ENCODE measurements around the gene KATNB1.
"Not testable (repeated sequence)": the region's sequence is repeated elsewhere in the genome, so short reads cannot be mapped to it uniquely, and the experiment has no call there.

The KATNB1 gene

DNA sequence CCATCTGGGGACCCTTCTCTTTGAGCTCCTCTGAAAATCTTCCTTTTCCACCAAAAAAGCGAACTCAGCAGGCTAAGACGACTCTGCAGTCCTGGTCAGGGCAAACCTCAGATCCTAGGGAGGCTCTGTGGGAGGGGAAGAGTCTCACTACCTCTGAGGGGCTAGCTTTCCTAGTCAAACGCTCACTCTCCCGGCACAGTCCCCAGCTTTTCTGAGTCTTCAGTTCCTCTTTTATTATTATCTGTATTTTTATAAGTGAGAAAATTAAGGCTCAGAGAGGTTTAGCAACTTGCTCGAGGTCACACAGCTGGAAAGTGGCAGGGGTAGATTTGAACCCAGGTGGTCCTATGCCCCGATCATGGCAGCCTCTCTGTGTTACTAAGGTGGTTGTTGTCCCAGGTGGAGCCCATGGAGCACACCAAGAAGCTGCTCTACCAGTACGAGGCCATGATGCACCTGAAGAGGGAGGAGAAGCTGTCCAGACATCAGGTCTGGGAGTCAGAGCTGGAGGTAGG, 9.1 kb upstream of the KATNB1 start:
- DNase-seq, result no peak

GRCh38 chr16:57727610-57728009, 8.0 kb upstream of the KATNB1 start:
- DNase-seq, result no peak

DNA sequence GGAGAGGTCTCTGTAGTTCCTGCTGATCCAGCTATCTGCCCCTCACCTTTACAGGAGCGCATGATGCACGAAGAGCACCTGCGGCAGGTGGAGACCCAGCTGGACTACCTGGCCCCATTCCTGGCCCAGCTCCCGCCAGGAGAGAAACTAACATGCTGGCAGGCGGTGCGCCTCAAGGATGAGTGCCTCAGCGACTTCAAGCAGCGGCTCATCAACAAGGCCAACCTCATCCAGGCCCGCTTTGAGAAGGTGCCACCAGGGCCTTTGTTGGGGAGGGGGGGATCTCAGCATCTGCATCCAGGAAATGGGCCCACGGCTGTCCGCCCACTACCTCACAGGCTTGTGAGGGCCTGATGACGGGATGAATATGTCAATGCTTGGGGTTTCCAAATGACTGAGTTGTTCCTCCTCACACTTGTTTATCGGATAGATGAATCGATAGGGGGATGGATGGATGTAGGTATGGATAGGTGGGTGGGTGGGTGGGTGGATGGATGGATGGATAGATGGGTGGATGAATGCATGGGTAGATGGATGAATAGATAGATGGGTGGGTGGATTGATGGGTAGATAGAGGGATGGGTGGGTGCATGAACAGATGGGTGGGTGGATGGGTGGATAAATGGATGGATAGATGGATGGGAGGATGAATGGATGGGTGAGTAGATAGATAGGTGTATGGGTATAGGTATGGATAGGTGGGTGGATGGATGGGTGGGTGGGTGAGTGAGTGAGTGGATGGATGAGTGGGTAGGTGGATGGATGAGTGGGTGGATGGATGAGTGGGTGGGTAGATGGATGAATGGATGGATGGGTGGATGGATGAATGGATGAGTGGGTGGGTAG, 7.0 kb upstream of the KATNB1 start:
- peak; percentile 18 for DNase-seq

DNA sequence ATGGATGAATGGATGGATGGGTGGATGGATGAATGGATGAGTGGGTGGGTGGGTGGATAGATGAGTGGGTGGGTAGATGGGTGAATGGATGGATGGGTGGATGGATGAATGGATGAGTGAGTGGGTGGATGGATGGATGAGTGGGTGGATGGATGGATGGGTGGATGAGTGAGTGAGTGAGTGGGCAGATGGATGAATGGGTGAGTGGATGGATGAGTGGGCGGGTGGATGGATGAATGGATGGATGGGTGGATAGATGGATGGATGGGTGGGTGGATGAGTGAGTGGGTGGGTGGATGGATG, 6.4 kb upstream of the KATNB1 start:
- no peak for DNase-seq

- not testable (repeated sequence) for DNase-seq
Observed at GRCh38 chr16:57729852-57730251, 5.7 kb upstream of the KATNB1 start.

DNA sequence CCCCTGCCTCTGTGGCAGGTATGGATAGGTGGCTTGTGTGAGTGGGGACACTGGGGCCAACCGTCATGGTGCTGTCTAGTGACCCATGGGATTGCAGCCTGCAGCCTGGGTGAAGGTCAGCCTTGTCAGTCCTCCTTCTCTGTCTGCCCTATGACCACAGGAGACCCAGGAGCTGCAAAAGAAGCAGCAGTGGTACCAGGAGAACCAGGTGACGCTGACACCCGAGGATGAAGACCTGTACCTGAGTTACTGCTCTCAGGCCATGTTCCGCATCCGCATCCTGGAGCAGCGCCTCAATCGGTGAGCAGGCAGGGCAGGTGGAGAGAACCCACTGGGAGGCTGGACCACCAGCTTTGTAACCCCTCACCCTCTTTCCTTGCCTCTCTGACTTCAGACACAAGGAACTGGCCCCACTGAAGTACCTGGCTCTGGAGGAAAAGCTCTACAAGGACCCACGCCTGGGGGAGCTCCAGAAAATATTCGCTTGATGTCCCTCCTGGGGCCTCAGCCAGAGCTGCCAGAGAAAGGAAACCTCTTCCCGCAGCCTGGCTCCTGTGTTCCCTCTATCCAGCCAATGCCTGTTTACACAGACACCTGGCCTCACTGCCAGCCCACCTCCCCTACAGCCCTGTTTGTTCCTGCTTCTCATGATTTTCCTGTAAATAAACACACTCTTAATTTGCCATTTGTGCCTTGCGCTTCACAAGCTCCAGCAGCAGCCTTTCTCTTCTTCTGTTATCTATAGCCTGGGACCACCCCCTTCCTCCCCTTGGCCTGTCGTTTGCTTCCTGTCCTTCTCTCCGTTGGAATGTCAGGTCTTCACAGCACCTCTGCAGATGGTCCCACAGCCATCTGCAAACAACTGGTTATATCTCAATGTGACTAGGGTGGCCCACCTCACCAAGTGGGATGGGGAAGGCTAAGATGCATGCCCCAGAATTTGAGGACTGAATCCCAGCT, 4.5 kb upstream of the KATNB1 start:
- DNase-seq, result no peak

GRCh38 chr16:57732037-57732436, 3.5 kb upstream of the KATNB1 start:
- no peak for DNase-seq

DNA sequence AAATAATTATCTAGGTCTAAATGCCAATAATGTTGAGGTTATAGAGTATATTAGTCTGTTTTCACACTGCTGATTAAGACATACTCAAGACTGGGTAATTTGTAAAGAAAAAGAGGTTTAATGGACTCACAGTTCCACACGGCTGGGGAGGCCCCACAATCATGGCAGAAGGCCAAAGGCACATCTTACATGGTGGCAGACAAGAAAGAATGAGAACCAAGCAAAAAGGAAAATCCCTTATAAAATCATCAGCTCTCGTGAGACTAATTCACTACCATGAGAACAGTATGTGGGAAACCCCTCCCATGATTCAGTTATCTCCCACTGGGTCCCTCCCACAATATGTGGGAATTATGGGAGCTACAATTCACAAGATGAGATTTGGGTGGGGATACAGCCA, 2.9 kb upstream of the KATNB1 start:
- DNase-seq, result no peak

GRCh38 chr16:57734308-57734924, 1.2 kb upstream of the KATNB1 start:
- DNase-seq, result no peak

- peak; percentile 98 for DNase-seq
Observed at GRCh38 chr16:57734925-57735754, 430 bp upstream of the KATNB1 start.

GRCh38 chr16:57736419-57737351, 1.1 kb downstream of the KATNB1 start:
- DNase-seq, result peak; percentile 62

GRCh38 chr16:57738844-57739243, 3.3 kb downstream of the KATNB1 start:
- DNase-seq, result no peak

GRCh38 chr16:57739756-57740422, 4.3 kb downstream of the KATNB1 start:
- no peak for DNase-seq

DNA sequence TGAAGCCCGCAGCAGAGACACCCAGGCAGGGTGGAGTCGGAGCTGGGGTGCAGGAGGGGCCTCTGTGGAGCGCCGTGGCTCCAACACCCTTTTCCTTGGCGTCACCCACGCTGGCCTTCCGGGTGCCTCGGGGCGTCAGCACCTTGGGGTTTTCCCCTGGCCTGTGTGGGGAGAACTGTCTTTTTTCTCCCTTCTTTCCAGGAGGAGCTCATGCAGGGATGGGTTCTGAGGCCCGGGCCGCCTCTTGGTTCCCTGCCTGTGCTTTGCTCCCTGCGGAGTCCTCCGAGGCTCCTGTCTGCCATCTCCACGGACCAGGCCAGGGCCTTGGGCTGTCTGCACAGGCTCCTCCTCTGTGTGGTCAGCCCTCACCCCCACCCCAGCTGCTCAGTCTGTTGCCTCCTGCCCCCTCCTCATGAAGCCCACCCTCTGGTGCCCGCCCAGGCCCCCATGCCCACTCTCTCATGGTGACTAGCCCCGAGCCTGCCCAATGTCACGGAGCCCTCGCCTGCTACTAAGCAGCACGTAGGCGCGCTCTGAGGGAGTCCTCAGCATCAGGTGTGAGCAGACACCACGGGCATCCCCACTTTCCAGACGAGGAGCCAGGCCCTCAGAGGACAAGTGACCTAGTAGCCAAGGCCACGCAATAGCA, 5.0 kb downstream of the KATNB1 start:
- DNase-seq, result no peak

DNA sequence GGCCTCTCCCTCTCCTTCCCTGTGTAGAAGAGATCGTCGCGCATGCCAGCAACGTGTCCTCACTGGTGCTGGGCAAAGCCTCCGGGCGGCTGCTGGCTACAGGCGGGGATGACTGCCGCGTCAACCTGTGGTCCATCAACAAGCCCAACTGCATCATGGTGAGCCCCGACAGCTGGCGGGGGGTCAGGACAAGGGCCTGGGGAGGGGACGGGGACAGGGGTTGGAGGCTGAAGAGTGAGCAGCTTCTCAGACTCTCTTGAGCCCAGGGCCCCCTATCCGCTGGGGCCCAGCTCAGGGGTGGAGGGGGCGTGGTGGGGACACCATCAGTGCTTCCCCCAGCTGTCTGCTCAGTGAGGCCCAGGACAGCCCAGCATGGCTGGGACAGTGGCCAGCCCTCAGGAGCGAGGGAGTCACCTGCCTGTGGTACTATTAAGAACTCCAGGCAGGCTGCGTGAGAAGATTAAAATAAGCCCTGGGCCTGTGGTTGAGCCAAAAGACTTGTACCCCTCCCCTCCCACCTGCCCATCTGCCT, 6.2 kb downstream of the KATNB1 start:
- no peak for DNase-seq

DNA sequence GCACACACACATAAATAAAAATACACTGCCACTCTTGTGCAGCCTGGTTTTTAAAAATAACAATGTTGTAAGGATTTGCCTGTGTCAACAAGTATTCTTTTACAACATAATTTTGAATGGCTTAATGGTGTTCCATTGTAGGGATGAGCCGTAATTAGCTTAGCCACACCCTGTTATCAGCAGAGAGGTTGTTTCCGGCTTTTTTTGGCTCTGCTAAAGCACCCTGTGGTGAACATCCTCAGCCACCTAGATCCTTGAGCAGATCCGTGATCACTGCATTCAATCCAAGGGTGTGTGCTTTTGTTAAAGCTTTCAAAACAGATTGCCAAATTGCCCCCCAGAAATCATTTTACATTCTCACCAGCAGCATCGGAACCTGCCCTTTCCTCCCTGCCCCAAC, 7.0 kb downstream of the KATNB1 start:
- DNase-seq, result no peak

DNA sequence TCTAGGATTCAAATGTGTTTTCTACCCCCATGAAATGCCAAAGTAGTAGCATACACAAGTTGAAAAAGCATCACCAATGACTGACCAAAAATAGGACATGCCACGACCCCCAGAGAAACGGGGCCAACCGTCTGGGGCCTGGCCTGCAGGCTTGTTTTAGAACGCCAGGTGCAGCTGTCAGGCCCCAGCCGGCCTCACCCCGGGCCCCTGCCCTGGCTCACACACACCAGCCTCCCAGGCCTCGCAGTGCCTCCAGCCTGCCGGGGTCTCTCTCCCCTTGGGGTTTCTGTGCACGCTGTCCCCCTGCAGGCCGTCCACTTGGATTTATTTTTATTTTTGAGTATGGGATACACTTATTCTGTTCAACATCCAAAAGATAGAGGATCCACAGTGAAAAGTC, 7.9 kb downstream of the KATNB1 start:
- DNase-seq, result no peak

DNA sequence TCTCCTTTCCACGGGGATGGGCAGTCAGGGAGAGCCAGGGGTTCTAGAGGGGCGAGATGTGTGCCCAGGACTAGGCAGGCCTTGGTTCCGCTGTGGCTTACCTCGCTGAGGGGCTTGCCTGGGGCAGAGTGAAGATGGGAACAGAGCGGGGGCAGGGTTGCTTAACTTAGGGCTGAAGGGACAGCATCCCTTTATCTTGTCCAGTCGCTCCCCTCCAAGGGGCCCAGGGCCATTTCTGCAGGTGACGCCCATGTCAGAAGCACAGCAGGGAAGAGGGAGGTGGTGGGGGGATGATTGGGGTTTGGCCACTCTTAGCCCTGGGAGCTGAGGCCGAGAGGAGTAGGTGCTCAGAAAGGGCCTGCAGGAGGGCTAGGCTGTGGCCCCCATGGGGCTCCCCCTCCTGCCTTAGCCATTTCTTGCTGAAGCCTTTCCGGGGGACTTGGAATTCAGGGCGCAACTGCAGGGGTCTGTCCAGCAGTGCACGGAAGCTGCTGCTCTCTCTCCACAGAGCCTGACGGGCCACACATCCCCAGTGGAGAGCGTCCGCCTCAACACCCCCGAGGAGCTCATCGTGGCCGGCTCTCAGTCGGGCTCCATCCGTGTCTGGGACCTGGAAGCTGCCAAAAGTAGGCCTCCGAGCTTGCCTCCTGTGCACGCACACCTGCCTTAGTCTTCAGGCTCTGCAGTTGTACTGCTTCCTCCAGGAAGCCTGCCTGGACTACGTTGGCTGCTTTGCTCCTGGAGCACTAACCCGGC, 8.5 kb downstream of the KATNB1 start:
- no peak for DNase-seq

GRCh38 chr16:57744642-57744903, 9.0 kb downstream of the KATNB1 start:
- DNase-seq, result no peak
